Measurements from ENCODE around the gene RAB44. TPM values are rescaled to one million over a fixed set of nuclear protein-coding genes. Genes with fewer than 3 reads are reported as not detected.

Gene RAB44
- total and polyA plus RNA-seq, 2 donors (not counting 1 experiment from before 2014, with no cell fraction given): 0.15 to 0.16 TPM

GRCh38 chr6:36685926-36686667 lies 11.5 kb upstream of the RAB44 start:
- CTCF ChIA-PET: interaction anchor here (1.1 to 9.9 kb wide), 4 partner anchors 38 to 67 kb away, joined by 3 to 88 read pairs (median 4); no protein-coding TSS in a partner anchor
- peaks cover 86% of the 10 kb centered on the region for H3K4me1 Mint-ChIP-seq
- peak overlapping the region; percentile 32 for H3K4me3 Mint-ChIP-seq

More at GRCh38 chr6:36685926-36686667, 11.5 kb upstream of the RAB44 start:
- no peaks in the 10 kb centered on the region for H3K27me3 ChIP-seq (replicated peaks in 1 of 4; ENCODE audit: control extremely low read depth in 1 of 4, control insufficient read depth in 3 of 4, insufficient read depth in 4 of 4, low read length in 3 of 4)
- H3K9ac ChIP-seq (ENCODE audit: low read length): no peak overlapping the region
- H3K4me1 ChIP-seq (ENCODE audit: control insufficient read depth in 2 of 2, insufficient read depth in 2 of 2, low read length in 2 of 2): peaks cover 89 to 91% of the 10 kb centered on the region in 2 donors
- no peak overlapping the region for H3K4me3 ChIP-seq (ENCODE audit: control extremely low read depth in 1 of 5, extremely low read depth in 1 of 5, insufficient read depth in 1 of 5, low read depth in 2 of 5, low read length in 4 of 5)
- H2AFZ ChIP-seq (ENCODE audit: insufficient read depth, low read depth, low read length, poor library complexity, severe bottlenecking): no peak overlapping the region
- ATAC-seq (ENCODE audit: low read depth) (no peak), DNase-seq (peak; percentile 37)
- H3K27ac ChIP-seq (ENCODE audit: low read length in 2 of 2): peak overlapping the region; percentile 6 to 100
- TF ChIP-seq CTCF (IDR thresholded peaks at IDR 0.05): no peak
- TF ChIP-seq EZH2 (IDR thresholded peaks at IDR 0.05; ENCODE audit: borderline replicate concordance, insufficient read depth, low read depth, low read length, poor library complexity, severe bottlenecking): no peak
- peaks cover 5% of the 10 kb centered on the region for H4K20me1 ChIP-seq (ENCODE audit: control insufficient read depth, insufficient read depth, low read length, poor library complexity, severe bottlenecking)
- H3K4me2 ChIP-seq (replicated peaks; ENCODE audit: low read depth, low read length, poor library complexity, severe bottlenecking): peak overlapping the region; percentile 56
- peak overlapping the region; percentile 76 for H3K27ac Mint-ChIP-seq
- H3K36me3 ChIP-seq (replicated peaks in 1 of 2; ENCODE audit: control extremely low read depth in 1 of 2, control insufficient read depth in 1 of 2, extremely low read depth in 1 of 2, insufficient read depth in 2 of 2, low read length in 1 of 2): peaks cover 2 to 40% of the 10 kb centered on the region in 2 experiments
- no peaks in the 10 kb centered on the region for H3K9me3 Mint-ChIP-seq (ENCODE audit: insufficient read depth)
- peaks cover 50% of the 10 kb centered on the region for H3K79me2 ChIP-seq (ENCODE audit: control insufficient read depth, insufficient read depth, low read length)
- WGBS (ENCODE audit: insufficient coverage): 42% methylated on average over 8 of the region's 11 CpGs
- no peaks in the 10 kb centered on the region for H3K9me3 ChIP-seq (ENCODE audit: control extremely low read depth in 1 of 3, control insufficient read depth in 2 of 3, insufficient read depth in 1 of 3, low read length in 2 of 3)
- intact Hi-C loops (cut with micrococcal nuclease): loop anchor here (10.0 kb wide), 1 partner anchor 489 kb away; the partner anchor contains the start of gene PIM1
- H3K27me3 Mint-ChIP-seq: no peaks in the 10 kb centered on the region
- POLR2A ChIA-PET: interaction anchor here (0.6 kb wide), 1 partner anchor 71 kb away, joined by 3 read pairs; no protein-coding TSS in a partner anchor
